Endothelial cell of umbilical vein (primary cell): Measurements from ENCODE around the gene SMAD3. TPM values are rescaled to one million over a fixed set of nuclear protein-coding genes. Genes with fewer than 3 reads are reported as not detected.
"Not testable (repeated sequence)": the region's sequence is repeated elsewhere in the genome, so short reads cannot be mapped to it uniquely, and the experiment has no call there.

Experiments used
- BruUV-seq: library from RNA; stranded (reverse); fragments of 400-500 nt; replicated peaks from 2 replicates; lab custom pipeline; 2021; lab: Mats Ljungman, UMichigan
- CTCF ChIA-PET: fragments of 300-600, 350-600 bp; sonication (Branson Sonifier 250); formaldehyde crosslinking; loops from one replicate; lab custom pipeline; 2021; ENCODE audit warnings: antibody characterized with exemption, inconsistent platforms; lab: Charles Lee
- POLR2A ChIA-PET: fragments of 300-600, 350-600 bp; sonication (Branson Sonifier 250); formaldehyde crosslinking; loops from one replicate; lab custom pipeline; 2021; ENCODE audit warnings: antibody characterized with exemption, inconsistent platforms; lab: Charles Lee
- DNase-seq: peaks from one replicate; pipeline ENCODE4 v3.0.0-alpha.2; 2011; ENCODE audit warnings: low read depth, low spot score
- FAIRE-seq: peaks from 2 replicates; lab custom pipeline; 2011; peaks lifted over from hg19 to GRCh38; lab: Jason Lieb, UNC
- H2AFZ ChIP-seq: 2 replicates; pipeline ENCODE4 v1.6.0; 2012; ENCODE audit warnings: low read depth, low read length, control low read depth, inconsistent platforms
- H3K27ac ChIP-seq: 2 replicates; pipeline ENCODE4 v1.5.1; 2011; ENCODE audit warnings: low read depth, mild to moderate bottlenecking, control low read depth, low read length, moderate library complexity; ENCODE audit not compliant: insufficient read depth
- H3K27me3 ChIP-seq, 2 experiments: 2 replicates each; pipeline versions ENCODE4 v1.6.0 to v1.6.1; 2011; ENCODE audit warnings: low read length in 2 of 2, mixed read lengths in 1 of 2; ENCODE audit not compliant: control insufficient read depth in 2 of 2, insufficient read depth in 2 of 2
- H3K36me3 ChIP-seq, 2 experiments: 2 replicates in 1 of 2; 3 replicates in 1 of 2; pipeline ENCODE4 v1.5.1; 2011; ENCODE audit warnings: low read length in 2 of 2, mild to moderate bottlenecking in 1 of 2, moderate library complexity in 1 of 2; ENCODE audit not compliant: control insufficient read depth in 2 of 2, insufficient read depth in 2 of 2; ENCODE audit errors: extremely low read depth in 1 of 2
- H3K4me1 ChIP-seq: 3 replicates; pipeline ENCODE4 v1.5.1; 2011; ENCODE audit warnings: mild to moderate bottlenecking, low read length; ENCODE audit not compliant: control insufficient read depth, insufficient read depth; ENCODE audit errors: extremely low read depth
- H3K4me2 ChIP-seq: 2 replicates; pipeline ENCODE4 v1.6.1; 2011; ENCODE audit warnings: low read length, control low read depth, mixed read lengths; ENCODE audit not compliant: insufficient read depth
- H3K4me3 ChIP-seq, 3 experiments: fragments of 200-600 bp in 1 of 3; sonication (generic), shearing (Covaris generic) in 1 of 3; replicated peaks in 1 of 3; 2 replicates each; pipeline ENCODE4 v1.5.1; 2011 to 2016; ENCODE audit warnings: control low read depth in 3 of 3, low read length in 3 of 3, mild to moderate bottlenecking in 2 of 3, inconsistent platforms in 1 of 3, low read depth in 1 of 3, moderate library complexity in 1 of 3; ENCODE audit not compliant: insufficient read depth in 1 of 3
- H3K79me2 ChIP-seq: 2 replicates; pipeline ENCODE4 v1.6.0; 2012; ENCODE audit warnings: low read length, inconsistent platforms; ENCODE audit not compliant: control insufficient read depth, insufficient read depth
- H3K9ac ChIP-seq: replicated peaks from 2 replicates; pipeline ENCODE3; 2011; ENCODE audit warnings: low read length, control low read depth; ENCODE audit not compliant: insufficient read depth; ENCODE audit errors: extremely low read depth
- H3K9me1 ChIP-seq: replicated peaks from 3 replicates; pipeline ENCODE4 v1.6.0; 2011; ENCODE audit warnings: mild to moderate bottlenecking, low read length; ENCODE audit not compliant: control insufficient read depth, insufficient read depth; ENCODE audit errors: extremely low read depth
- H3K9me3 ChIP-seq: replicated peaks from 2 replicates; pipeline ENCODE4 v1.5.1; 2012; ENCODE audit warnings: low read length, inconsistent platforms; ENCODE audit not compliant: control insufficient read depth, insufficient read depth
- H4K20me1 ChIP-seq: replicated peaks from 2 replicates; pipeline ENCODE3; 2011; ENCODE audit warnings: mild to moderate bottlenecking, low read length; ENCODE audit not compliant: control insufficient read depth, insufficient read depth; ENCODE audit errors: extremely low read depth
- EZH2 ChIP-seq: IDR thresholded peaks from 2 replicates; pipeline ENCODE4 v1.6.1; 2012; ENCODE audit warnings: borderline replicate concordance, low read depth, mild to moderate bottlenecking, moderate library complexity, low read length, inconsistent platforms; ENCODE audit not compliant: severe bottlenecking
- GATA2 ChIP-seq: IDR thresholded peaks from 2 replicates; pipeline ENCODE4 v1.7.0; 2011; ENCODE audit warnings: low read depth, mild to moderate bottlenecking, moderate library complexity, mixed read lengths, low read length; ENCODE audit not compliant: insufficient read length, insufficient read depth
- MAX ChIP-seq: IDR thresholded peaks from 2 replicates; pipeline ENCODE4 v1.6.1; 2011; ENCODE audit not compliant: insufficient read depth, insufficient read length
- MYC ChIP-seq: IDR thresholded peaks from one replicate; pipeline ENCODE4 v1.6.1; 2011; ENCODE audit warnings: mild to moderate bottlenecking, low read depth, low read length
- POLR2A ChIP-seq: IDR thresholded peaks from 2 replicates; pipeline ENCODE4 v1.6.1; 2012; ENCODE audit warnings: low read depth, mild to moderate bottlenecking, control low read depth, low read length
- POLR2AphosphoS5 ChIP-seq: IDR thresholded peaks from 2 replicates; pipeline ENCODE4 v1.6.1; 2012; ENCODE audit warnings: low read depth, mild to moderate bottlenecking, control low read depth, low read length, moderate library complexity; ENCODE audit not compliant: insufficient read depth
- dilution Hi-C: fragments of 300-500 bp; cut with MboI; formaldehyde crosslinking; loops from one replicate; pipeline ENCODE4 v1.15.0; 2019; ENCODE audit warnings: low sequenced_read_pairs; ENCODE audit not compliant: extremely low pct_ligation_motif_present
- intact Hi-C: fragments of 100-400 bp; cut with micrococcal nuclease; formaldehyde crosslinking; loops from one replicate; pipeline ENCODE4 v1.10.0; 2022
- polyA plus RNA-seq, 4 experiments: library from polyadenylated mRNA; depleted of rRNA in 3 of 4; stranded (reverse) in 3 of 4; unstranded in 1 of 4; fragments of >200 nt; gene quantifications; 2 replicates each; pipeline versions ENCODE4 v1.2.1 to v1.2.3, GENCODE V29; 2011 to 2012; ENCODE audit warnings: missing spikeins in 1 of 4
- total RNA-seq: library from RNA; stranded (reverse); gene quantifications from 2 replicates; pipeline ENCODE4 v1.2.3, GENCODE V29; 2021

Gene SMAD3
- total and polyA plus RNA-seq, 2 donors (not counting 3 experiments of a cell fraction or from before 2014, with no cell fraction given), result 56.4 to 88.2 TPM

- no peaks in the 10 kb centered on the region for H3K27me3 ChIP-seq
- POLR2A ChIA-PET, result no interaction called here
- no peaks in the 10 kb centered on the region for H3K9me1 ChIP-seq
- no TSS peak for BruUV-seq
- intact Hi-C loops, result no loop called here
- TF ChIP-seq MYC (no peak), EZH2 (no peak), GATA2 (no peak), MAX (no peak), POLR2AphosphoS5 (no peak), POLR2A (no peak)
- CTCF ChIA-PET, result interaction anchor here (1.2 to 1.9 kb wide), 8 partner anchors 9 to 277 kb away, joined by 3 to 8 read pairs (median 5); no protein-coding TSS in a partner anchor
- peak overlapping the region; percentile 38 for H3K9ac ChIP-seq
- H3K4me1 ChIP-seq, result peaks cover 39% of the 10 kb centered on the region
- no peaks in the 10 kb centered on the region for H3K79me2 ChIP-seq
- H3K9me3 ChIP-seq, result no peaks in the 10 kb centered on the region
- DNase-seq (no peak), FAIRE-seq (no peak)
- H4K20me1 ChIP-seq, result no peaks in the 10 kb centered on the region
- no peak overlapping the region for H3K4me2 ChIP-seq
- no peaks in the 10 kb centered on the region for H3K36me3 ChIP-seq
- H3K4me3 ChIP-seq, result no peak overlapping the region
- H3K27ac ChIP-seq, result peak overlapping the region; percentile 77
- dilution Hi-C loops, result no loop called here
- no peak overlapping the region for H2AFZ ChIP-seq
These were observed 38.8 kb upstream of the SMAD3 start for GRCh38 chr15:67026610-67026967.

GRCh38 chr15:67028440-67028839 is 37.0 kb upstream of the SMAD3 start:
- H4K20me1 ChIP-seq, dilution Hi-C loops, H3K4me3 ChIP-seq, H3K27ac ChIP-seq, POLR2A ChIA-PET, H3K36me3 ChIP-seq, H3K27me3 ChIP-seq, CTCF ChIA-PET, BruUV-seq, FAIRE-seq, H3K9ac ChIP-seq, H3K79me2 ChIP-seq, H3K9me1 ChIP-seq, H3K9me3 ChIP-seq, H2AFZ ChIP-seq, DNase-seq, intact Hi-C loops, H3K4me2 ChIP-seq: not testable (repeated sequence)
- H3K4me1 ChIP-seq, result peaks cover 45% of the 10 kb centered on the region
